Measurements from ENCODE around the gene FBXO28. TPM values are rescaled to one million over a fixed set of nuclear protein-coding genes. Genes with fewer than 3 reads are reported as not detected.

The FBXO28 gene
- total RNA-seq, 1 donor = 58.6 TPM

DNA sequence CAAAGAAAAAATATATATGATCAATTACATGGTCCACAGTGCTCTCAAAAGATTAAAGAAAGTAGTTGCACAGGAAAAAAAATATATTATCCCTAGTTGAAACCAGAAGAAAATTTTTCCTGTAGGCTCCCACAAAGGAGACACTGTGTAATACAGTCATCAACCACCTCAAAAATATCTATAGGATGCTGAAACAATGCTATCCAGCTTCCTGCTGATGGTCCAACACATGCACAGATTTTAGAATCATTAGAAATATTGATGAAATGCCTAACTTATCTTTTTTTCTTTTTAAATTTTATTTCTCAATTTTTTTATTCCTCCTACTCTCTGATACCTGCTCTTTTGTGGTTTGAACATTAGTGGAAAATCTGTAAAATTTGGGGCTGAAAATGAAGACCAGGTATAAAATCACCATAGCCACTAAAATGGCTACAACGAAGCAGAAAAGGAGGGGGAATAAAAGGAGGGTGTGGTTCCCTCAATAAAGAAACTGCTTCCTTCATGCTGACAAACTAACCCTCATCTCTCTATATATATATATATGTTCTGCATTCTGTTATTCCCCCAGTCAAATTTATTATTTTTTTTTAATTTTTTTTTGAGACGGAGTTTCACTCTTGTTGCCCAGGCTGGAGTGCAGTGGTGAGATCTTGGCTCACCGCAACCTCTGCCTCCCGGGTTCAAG is 28.3 kb upstream of the FBXO28 start:
- Histone ChIP-seq H3K4me1 (ENCODE audit: insufficient read depth, low read length) (no peaks in the 10 kb centered on the region), H3K27me3 (ENCODE audit: insufficient read depth, low read length) (peaks cover 3% of the 10 kb centered on the region), H3K4me3 (ENCODE audit: low read length) (no peak overlapping the region), H3K9me3 (ENCODE audit: low read depth, low read length) (no peaks in the 10 kb centered on the region)

GRCh38 chr1:224087286-224087794 is 26.6 kb upstream of the FBXO28 start:
- H3K4me1 ChIP-seq (ENCODE audit: insufficient read depth, low read length) = no peaks in the 10 kb centered on the region
- no peak overlapping the region for H3K4me3 ChIP-seq (ENCODE audit: low read length)
- H3K27me3 ChIP-seq (ENCODE audit: insufficient read depth, low read length) = no peaks in the 10 kb centered on the region
- H3K9me3 ChIP-seq (ENCODE audit: low read depth, low read length) = no peaks in the 10 kb centered on the region

- Histone ChIP-seq H3K9me3 (ENCODE audit: low read depth, low read length) (no peaks in the 10 kb centered on the region), H3K4me3 (ENCODE audit: low read length) (no peak overlapping the region), H3K4me1 (ENCODE audit: insufficient read depth, low read length) (no peaks in the 10 kb centered on the region), H3K27me3 (ENCODE audit: insufficient read depth, low read length) (no peaks in the 10 kb centered on the region)
These were observed 24.3 kb upstream of the FBXO28 start for GRCh38 chr1:224089583-224089982.

DNA sequence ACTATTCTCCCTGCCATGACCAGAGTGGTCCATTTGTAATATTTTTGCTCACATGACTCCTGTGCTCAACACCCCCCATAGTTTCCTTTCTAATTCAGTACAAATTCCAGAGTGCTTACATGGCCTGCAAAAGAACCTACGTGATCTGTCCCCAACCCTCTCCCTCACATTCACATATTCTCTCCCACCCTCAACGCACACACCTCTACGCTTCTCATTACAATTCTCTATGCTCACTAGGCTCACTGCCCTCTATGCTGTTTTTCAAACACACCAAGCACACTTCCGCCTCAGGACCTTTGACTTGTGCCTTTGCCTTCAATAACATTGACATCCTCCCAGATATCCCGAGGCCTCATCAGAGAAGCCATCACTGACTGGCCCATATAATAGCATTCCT is 23.8 kb upstream of the FBXO28 start:
- Histone ChIP-seq H3K4me1 (ENCODE audit: insufficient read depth, low read length) (no peaks in the 10 kb centered on the region), H3K4me3 (ENCODE audit: low read length) (no peak overlapping the region), H3K27me3 (ENCODE audit: insufficient read depth, low read length) (no peaks in the 10 kb centered on the region), H3K9me3 (ENCODE audit: low read depth, low read length) (no peaks in the 10 kb centered on the region)

- H3K4me3 ChIP-seq (ENCODE audit: low read length) = no peak overlapping the region
- no peaks in the 10 kb centered on the region for H3K4me1 ChIP-seq (ENCODE audit: insufficient read depth, low read length)
- H3K27me3 ChIP-seq (ENCODE audit: insufficient read depth, low read length) = peaks cover under 1% of the 10 kb centered on the region
- H3K9me3 ChIP-seq (ENCODE audit: low read depth, low read length) = no peaks in the 10 kb centered on the region
These were observed 21.8 kb upstream of the FBXO28 start for GRCh38 chr1:224092111-224092510.

DNA sequence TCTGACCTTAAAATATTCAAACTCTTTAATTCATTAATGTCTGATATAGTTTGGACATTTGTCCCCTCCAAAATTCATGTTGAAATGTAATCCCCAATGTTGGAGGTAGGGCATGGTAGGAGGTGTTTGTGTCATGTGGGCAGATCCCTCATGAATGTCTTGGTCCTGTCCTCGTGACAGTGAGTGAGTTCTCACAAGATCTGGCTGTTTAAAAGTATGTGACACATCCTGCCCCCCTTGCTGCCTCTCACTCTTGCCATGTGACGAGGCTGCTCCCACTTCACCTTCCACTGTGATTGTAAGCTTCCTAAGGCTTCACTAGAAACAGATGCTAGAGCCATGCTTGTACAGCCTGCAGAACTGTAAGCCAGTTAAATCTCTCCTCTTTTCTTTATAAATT is 21.3 kb upstream of the FBXO28 start:
- H3K27me3 ChIP-seq (ENCODE audit: insufficient read depth, low read length) = peaks cover 3% of the 10 kb centered on the region
- H3K4me1 ChIP-seq (ENCODE audit: insufficient read depth, low read length) = no peaks in the 10 kb centered on the region
- no peaks in the 10 kb centered on the region for H3K9me3 ChIP-seq (ENCODE audit: low read depth, low read length)
- H3K4me3 ChIP-seq (ENCODE audit: low read length) = no peak overlapping the region

DNA sequence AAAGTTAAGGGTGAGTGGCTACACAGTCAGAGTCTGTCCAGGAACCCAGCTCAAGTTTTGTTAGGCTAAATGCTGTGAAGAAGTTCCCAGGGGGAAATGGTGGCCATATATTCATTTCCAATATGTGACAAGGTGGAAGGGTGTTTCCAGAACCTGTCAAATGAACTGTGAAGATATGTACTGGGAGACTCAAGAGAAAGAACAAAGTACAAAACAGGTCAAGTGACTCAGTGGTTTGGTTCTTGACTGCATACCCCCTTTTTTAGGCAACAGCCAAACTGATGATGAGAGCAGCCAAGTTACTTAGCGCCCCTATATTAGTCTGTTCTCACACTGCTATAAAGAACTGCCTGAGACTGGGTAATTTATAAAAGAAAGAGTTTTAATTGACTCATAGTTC is 18.6 kb upstream of the FBXO28 start:
- Histone ChIP-seq H3K4me1 (ENCODE audit: insufficient read depth, low read length) (no peaks in the 10 kb centered on the region), H3K9me3 (ENCODE audit: low read depth, low read length) (no peaks in the 10 kb centered on the region), H3K27me3 (ENCODE audit: insufficient read depth, low read length) (peaks cover 3% of the 10 kb centered on the region), H3K4me3 (ENCODE audit: low read length) (no peak overlapping the region)

- no peaks in the 10 kb centered on the region for H3K4me1 ChIP-seq (ENCODE audit: insufficient read depth, low read length)
- peaks cover 3% of the 10 kb centered on the region for H3K27me3 ChIP-seq (ENCODE audit: insufficient read depth, low read length)
These were observed 18.0 kb upstream of the FBXO28 start for GRCh38 chr1:224095867-224096266.

GRCh38 chr1:224096773-224097172 is 17.1 kb upstream of the FBXO28 start:
- peaks cover 3% of the 10 kb centered on the region for H3K27me3 ChIP-seq (ENCODE audit: insufficient read depth, low read length)
- no peak overlapping the region for H3K4me3 ChIP-seq (ENCODE audit: low read length)
- H3K4me1 ChIP-seq (ENCODE audit: insufficient read depth, low read length) = no peaks in the 10 kb centered on the region
- no peaks in the 10 kb centered on the region for H3K9me3 ChIP-seq (ENCODE audit: low read depth, low read length)

More at GRCh38 chr1:224095867-224096266, 18.0 kb upstream of the FBXO28 start:
- Histone ChIP-seq H3K4me3 (ENCODE audit: low read length) (no peak overlapping the region), H3K9me3 (ENCODE audit: low read depth, low read length) (no peaks in the 10 kb centered on the region)

- Histone ChIP-seq H3K9me3 (ENCODE audit: low read depth, low read length) (no peaks in the 10 kb centered on the region), H3K4me1 (ENCODE audit: insufficient read depth, low read length) (no peaks in the 10 kb centered on the region), H3K27me3 (ENCODE audit: insufficient read depth, low read length) (peaks cover 3% of the 10 kb centered on the region), H3K4me3 (ENCODE audit: low read length) (no peak overlapping the region)
These were observed 15.9 kb upstream of the FBXO28 start for GRCh38 chr1:224098007-224098406.

DNA sequence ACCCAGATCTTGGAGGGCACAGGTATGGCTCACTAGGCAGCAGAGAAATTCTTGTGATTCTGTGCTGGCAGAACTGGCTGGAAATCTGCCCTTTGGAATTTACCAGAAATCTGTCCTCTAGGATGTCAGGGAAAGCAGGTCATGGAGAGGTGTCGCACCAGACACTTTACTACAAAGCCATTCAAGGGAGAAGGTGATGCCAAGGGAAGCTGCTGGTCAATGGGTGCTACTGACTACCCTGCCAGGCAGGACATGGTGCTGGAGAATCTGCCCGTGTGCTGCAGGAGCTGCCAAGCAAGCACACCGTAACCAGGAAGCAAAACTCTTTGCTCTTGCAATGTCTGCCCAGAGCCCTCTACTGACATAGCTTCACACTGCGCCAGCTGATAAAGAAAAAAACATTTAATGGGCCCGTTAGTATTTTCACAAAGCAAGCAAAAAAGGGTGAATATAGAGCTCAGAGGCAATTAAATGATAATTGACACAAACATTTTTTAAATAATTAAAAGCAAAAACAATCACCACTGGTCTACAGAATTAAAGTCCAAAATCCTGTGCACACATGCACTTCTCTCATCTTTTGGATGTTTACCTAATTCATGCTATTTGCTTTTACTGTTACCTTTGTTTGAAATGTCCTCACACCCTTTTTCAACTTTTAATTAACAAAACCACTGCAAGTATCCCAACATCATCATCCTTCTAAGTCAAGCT is 7.2 kb upstream of the FBXO28 start:
- Histone ChIP-seq H3K9me3 (ENCODE audit: low read depth, low read length) (no peaks in the 10 kb centered on the region), H3K4me1 (ENCODE audit: insufficient read depth, low read length) (no peaks in the 10 kb centered on the region), H3K27me3 (ENCODE audit: insufficient read depth, low read length) (peaks cover 12% of the 10 kb centered on the region), H3K4me3 (ENCODE audit: low read length) (no peak overlapping the region)

DNA sequence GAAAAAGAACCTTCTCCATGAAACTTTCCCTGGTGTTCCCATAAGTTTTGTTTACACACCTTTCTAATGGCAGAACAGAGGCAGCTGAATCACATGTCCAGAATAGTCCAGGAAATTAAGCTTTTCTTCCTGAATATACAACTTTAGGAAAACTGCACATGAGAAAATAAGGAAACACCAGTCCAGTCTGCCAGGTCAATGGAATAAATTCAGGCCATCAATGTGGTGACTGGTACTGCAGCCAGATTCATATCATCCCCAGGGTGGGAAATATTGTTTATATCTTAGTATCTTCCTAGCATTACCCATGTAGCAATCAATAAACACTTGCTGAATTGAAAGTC is 6.7 kb upstream of the FBXO28 start:
- Histone ChIP-seq H3K4me1 (ENCODE audit: insufficient read depth, low read length) (no peaks in the 10 kb centered on the region), H3K4me3 (ENCODE audit: low read length) (no peak overlapping the region), H3K9me3 (ENCODE audit: low read depth, low read length) (no peaks in the 10 kb centered on the region), H3K27me3 (ENCODE audit: insufficient read depth, low read length) (peaks cover 12% of the 10 kb centered on the region)

GRCh38 chr1:224108991-224109390 is 4.9 kb upstream of the FBXO28 start:
- no peaks in the 10 kb centered on the region for H3K9me3 ChIP-seq (ENCODE audit: low read depth, low read length)
- no peak overlapping the region for H3K4me3 ChIP-seq (ENCODE audit: low read length)
- H3K4me1 ChIP-seq (ENCODE audit: insufficient read depth, low read length) = no peaks in the 10 kb centered on the region
- H3K27me3 ChIP-seq (ENCODE audit: insufficient read depth, low read length) = peaks cover 12% of the 10 kb centered on the region

DNA sequence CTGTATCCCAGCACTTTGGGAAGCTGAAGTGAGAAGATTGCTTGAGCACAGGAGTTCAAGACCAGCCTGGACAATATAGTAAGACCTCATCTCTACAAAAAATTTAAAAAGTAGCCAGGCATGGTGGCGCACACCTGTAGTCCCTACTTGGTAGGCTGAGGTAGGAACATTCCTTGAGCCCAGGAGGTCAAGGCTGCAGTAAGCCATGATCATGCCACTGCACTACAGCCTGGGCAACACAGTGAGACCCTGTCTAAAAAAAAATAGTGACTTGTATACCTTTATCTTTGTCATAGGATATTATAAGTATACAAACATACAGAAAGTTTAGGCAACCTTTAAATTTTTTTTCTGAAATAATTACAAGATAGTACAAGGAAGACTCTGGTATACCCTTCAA is 3.9 kb upstream of the FBXO28 start:
- H3K27me3 ChIP-seq (ENCODE audit: insufficient read depth, low read length) = peaks cover 12% of the 10 kb centered on the region
- peaks cover 7% of the 10 kb centered on the region for H3K4me1 ChIP-seq (ENCODE audit: insufficient read depth, low read length)
- H3K9me3 ChIP-seq (ENCODE audit: low read depth, low read length) = no peaks in the 10 kb centered on the region
- H3K4me3 ChIP-seq (ENCODE audit: low read length) = no peak overlapping the region

DNA sequence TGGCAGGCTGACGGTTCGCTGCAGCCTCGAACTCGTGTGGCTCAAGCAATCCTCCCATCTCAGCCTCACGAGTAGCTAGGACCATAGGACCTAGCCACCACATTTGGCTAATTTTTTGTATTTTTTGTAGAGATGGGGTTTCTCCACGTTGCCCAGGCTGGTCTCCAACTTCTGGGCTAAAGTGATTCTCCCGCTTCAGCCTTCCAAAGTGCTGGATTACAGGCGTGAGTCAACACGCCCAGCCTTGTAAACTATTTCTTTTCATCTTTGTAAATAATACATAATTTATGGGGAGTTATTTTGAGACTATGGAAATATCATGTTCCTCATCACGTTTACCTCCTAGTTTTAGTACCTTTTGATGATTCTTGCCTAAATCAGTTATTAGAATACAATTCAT is 906 bp upstream of the FBXO28 start:
- peaks cover 12% of the 10 kb centered on the region for H3K27me3 ChIP-seq (ENCODE audit: insufficient read depth, low read length)
- H3K9me3 ChIP-seq (ENCODE audit: low read depth, low read length) = no peaks in the 10 kb centered on the region
- no peak overlapping the region for H3K4me3 ChIP-seq (ENCODE audit: low read length)
- H3K4me1 ChIP-seq (ENCODE audit: insufficient read depth, low read length) = peaks cover 9% of the 10 kb centered on the region

- no peaks in the 10 kb centered on the region for H3K9me3 ChIP-seq (ENCODE audit: low read depth, low read length)
- H3K27me3 ChIP-seq (ENCODE audit: insufficient read depth, low read length) = peaks cover 9% of the 10 kb centered on the region
- peak overlapping the region; percentile 68 for H3K4me3 ChIP-seq (ENCODE audit: low read length)
- H3K4me1 ChIP-seq (ENCODE audit: insufficient read depth, low read length) = peaks cover 9% of the 10 kb centered on the region
These were observed 380 bp upstream of the FBXO28 start for GRCh38 chr1:224113545-224113917.
